PC-9 (cell line): ENCODE data around the gene LINGO1.

Experiments
- EZH2 ChIP-seq: fragments of 200-600 bp; sonication (generic); IDR thresholded peaks from 2 replicates; pipeline ENCODE4 v1.8.0; 2017; ENCODE audit warnings: antibody characterized with exemption, low read depth
- TF ChIP-seq, protein P1 (sequence below): fragments of 200-600 bp; sonication (generic); conservative IDR thresholded peaks from 2 replicates; pipeline ENCODE4 v1.6.1; 2017; ENCODE audit warnings: mixed run types, antibody characterized with exemption, mild to moderate bottlenecking, moderate library complexity

DNA sequence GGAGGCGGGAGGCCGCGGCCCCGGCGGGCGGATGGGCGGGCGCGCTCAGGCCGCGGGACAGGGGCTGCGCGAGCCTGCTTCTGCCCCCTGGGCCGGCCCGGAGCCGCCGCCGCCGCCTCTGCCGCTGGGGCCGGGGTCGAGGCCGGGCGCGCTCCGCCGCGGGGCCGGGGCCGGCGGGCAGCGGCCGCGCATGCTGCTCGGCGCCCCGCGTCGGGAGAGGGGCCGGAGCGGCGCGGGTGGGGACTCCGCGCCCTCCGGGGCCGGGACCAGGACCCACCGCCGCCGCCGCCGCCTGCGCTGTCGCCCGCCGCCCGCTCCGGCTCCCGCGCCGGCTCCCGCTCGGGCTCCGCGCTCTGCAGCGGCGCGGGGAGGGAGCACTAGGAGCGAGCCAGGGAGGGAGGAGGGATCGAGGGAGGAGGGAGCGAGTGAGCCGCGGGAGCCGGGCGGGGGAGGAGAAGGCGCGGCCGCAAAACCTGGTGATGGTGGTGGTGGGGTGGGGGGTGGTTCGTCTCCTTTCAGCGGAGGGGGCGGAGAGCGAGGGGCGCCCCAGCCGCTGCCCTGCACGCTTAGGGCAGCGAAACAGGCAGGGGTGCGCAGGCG, at the start of gene LINGO1:
- TF ChIP-seq, protein P1, sequence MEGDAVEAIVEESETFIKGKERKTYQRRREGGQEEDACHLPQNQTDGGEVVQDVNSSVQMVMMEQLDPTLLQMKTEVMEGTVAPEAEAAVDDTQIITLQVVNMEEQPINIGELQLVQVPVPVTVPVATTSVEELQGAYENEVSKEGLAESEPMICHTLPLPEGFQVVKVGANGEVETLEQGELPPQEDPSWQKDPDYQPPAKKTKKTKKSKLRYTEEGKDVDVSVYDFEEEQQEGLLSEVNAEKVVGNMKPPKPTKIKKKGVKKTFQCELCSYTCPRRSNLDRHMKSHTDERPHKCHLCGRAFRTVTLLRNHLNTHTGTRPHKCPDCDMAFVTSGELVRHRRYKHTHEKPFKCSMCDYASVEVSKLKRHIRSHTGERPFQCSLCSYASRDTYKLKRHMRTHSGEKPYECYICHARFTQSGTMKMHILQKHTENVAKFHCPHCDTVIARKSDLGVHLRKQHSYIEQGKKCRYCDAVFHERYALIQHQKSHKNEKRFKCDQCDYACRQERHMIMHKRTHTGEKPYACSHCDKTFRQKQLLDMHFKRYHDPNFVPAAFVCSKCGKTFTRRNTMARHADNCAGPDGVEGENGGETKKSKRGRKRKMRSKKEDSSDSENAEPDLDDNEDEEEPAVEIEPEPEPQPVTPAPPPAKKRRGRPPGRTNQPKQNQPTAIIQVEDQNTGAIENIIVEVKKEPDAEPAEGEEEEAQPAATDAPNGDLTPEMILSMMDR: no peak
- TF ChIP-seq EZH2: no peak
